ENCODE measurements around the gene GTSE1.
"Not testable (repeated sequence)": the region's sequence is repeated elsewhere in the genome, so short reads cannot be mapped to it uniquely, and the experiment has no call there.

The GTSE1 gene

GRCh38 chr22:46256358-46256958, 40.2 kb upstream of the GTSE1 start:
- DNase-seq (ENCODE audit: low read depth): no peak
- H3K4me3 ChIP-seq (ENCODE audit: low read depth, low read length): no peak overlapping the region
- TF ChIP-seq, protein P1, sequence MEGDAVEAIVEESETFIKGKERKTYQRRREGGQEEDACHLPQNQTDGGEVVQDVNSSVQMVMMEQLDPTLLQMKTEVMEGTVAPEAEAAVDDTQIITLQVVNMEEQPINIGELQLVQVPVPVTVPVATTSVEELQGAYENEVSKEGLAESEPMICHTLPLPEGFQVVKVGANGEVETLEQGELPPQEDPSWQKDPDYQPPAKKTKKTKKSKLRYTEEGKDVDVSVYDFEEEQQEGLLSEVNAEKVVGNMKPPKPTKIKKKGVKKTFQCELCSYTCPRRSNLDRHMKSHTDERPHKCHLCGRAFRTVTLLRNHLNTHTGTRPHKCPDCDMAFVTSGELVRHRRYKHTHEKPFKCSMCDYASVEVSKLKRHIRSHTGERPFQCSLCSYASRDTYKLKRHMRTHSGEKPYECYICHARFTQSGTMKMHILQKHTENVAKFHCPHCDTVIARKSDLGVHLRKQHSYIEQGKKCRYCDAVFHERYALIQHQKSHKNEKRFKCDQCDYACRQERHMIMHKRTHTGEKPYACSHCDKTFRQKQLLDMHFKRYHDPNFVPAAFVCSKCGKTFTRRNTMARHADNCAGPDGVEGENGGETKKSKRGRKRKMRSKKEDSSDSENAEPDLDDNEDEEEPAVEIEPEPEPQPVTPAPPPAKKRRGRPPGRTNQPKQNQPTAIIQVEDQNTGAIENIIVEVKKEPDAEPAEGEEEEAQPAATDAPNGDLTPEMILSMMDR (IDR thresholded peaks at IDR 0.05; ENCODE audit: insufficient read depth, low read depth, low read length, missing control alignments): no peak

GRCh38 chr22:46259374-46259773, 37.3 kb upstream of the GTSE1 start:
- H3K4me3 ChIP-seq (ENCODE audit: low read depth, low read length): no peak overlapping the region
- TF ChIP-seq, protein P1 (IDR thresholded peaks at IDR 0.05; ENCODE audit: insufficient read depth, low read depth, low read length, missing control alignments): no peak
- DNase-seq (ENCODE audit: low read depth): no peak

DNA sequence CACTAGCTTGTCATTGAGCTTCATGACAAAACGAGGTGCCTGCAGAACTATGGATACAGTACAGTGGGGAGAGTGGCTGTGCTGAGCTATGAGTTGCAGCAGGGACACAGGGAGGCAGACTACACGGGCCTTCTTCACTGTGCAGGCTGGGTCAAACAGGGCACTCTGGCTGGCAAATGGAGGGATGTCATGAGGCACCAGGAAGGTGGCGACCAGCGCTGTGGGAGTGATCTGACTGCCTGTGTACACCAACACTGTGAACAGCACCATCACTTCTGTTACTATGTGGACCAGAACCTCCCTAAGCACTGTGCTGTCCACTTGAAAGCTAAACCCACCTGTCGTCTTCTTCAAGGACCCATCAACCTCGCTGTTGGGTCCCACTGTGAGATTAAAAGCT, 36.6 kb upstream of the GTSE1 start:
- TF ChIP-seq, protein P1 (IDR thresholded peaks at IDR 0.05; ENCODE audit: insufficient read depth, low read depth, low read length, missing control alignments): no peak
- no peak overlapping the region for H3K4me3 ChIP-seq (ENCODE audit: low read depth, low read length)
- DNase-seq (ENCODE audit: low read depth): no peak

DNA sequence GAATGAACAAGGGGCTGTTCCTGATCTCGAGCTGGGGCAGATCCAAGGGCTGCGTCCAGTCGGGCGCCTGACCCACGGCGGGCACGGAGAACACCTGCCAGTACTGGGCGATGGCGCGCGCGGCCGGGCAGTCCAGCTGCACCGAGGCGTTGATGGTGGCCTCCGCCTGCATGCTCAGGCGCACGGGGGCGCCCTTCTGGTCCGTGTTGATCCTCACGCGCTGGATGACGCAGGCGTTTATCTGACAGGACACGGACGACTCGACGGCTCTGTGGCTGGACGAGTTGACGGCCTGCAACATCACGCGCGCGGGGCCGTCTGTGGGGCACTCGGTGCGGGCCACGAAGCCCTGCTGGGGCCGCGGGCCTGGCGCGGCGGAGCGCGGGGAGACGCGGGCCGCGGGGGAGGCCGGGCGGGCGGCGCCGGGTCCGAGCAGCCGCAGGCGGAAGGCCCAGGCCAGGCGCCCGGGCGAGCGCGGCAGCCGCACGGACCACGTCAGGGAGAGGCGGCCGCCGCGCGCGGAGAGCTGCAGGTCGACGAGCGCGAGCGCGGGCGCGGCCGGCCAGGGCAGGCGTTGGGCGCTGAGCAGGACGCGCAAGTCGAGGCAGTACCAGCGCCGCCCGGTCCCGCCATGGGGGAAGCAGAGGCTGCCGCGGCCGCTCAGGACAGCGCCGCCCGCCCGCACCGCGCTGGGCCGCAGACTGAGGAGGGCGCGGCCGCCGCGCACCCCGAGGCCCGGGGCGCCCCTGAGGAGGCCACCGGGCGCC, 34.0 kb upstream of the GTSE1 start:
- TF ChIP-seq, protein P1 (IDR thresholded peaks at IDR 0.05; ENCODE audit: insufficient read depth, low read depth, low read length, missing control alignments): no peak
- DNase-seq (ENCODE audit: low read depth): no peak
- H3K4me3 ChIP-seq (ENCODE audit: low read depth, low read length): no peak overlapping the region

DNA sequence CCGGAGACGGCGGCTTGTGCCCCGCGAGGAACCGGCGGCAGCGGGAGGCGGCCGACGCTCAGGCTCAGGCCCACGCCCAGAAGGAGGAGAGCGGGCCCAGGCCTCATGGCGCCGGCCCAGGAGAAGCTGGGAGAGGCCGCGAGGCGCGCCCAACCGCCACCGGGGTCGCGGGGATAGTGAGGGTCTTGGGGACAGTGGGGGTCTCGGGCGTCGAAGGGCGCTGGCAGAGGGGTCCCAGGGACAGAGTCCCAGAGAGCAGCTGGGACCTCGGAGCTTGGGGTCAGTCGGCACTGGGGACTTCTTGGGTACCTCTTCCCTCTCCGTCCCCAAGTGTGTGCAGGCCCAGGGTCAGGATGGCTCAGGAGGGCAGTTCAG, 33.5 kb upstream of the GTSE1 start, which contains the start of gene PKDREJ:
PKDREJ (minus strand) TSS at position 128 of the 375 bp plus-strand sequence; CDS start at position 107, 21 bp downstream.
- DNase-seq (ENCODE audit: low read depth): no peak
- TF ChIP-seq, protein P1 (IDR thresholded peaks at IDR 0.05; ENCODE audit: insufficient read depth, low read depth, low read length, missing control alignments): no peak
- H3K4me3 ChIP-seq (ENCODE audit: low read depth, low read length): no peak within 1 kb of the TSS

DNA sequence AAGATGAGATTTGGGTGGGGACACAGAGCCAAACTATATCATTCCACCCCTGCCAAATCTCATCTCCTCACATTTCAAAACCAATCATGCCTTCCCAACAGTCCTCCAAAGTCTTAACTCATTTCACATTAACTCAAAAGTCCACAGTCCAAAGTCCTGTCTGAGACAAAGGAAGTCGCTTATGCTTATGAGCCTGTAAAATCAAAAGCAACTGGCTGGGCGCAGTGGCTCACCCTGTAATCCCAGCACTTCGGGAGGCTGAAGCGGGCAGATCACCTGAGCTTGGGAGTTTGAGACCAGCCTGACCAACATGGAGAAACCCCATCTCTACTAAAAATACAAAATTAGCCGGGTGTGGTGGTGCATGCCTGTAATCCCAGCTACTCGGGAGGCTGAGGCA, 32.1 kb upstream of the GTSE1 start:
- not testable (repeated sequence) for DNase-seq (ENCODE audit: low read depth); H3K4me3 ChIP-seq (ENCODE audit: low read depth, low read length)

DNA sequence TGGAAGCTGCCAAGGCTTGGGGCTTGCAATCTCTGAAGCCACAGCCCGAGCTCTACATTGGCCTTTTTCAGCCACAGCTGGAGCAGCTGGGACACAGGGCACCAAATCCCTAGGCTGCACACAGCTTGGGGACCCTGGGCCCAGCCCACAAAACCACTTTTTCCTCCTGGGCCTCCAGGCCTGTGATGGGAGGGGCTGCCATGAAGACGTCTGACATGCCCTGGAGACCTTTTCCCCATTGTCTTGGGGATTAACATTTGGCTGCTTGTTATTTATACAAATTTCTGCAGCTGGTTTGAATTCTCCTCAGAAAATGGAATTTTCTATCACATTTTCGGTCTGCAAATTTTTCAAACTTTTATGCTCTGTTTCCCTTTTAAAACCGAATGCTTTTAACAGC, 31.0 kb upstream of the GTSE1 start:
- H3K4me3 ChIP-seq (ENCODE audit: low read depth, low read length); DNase-seq (ENCODE audit: low read depth): not testable (repeated sequence)
